ENCODE measurements around the gene GHDC. TPM values are rescaled to one million over a fixed set of nuclear protein-coding genes. Genes with fewer than 3 reads are reported as not detected.
A peak's percentile ranks its signal among the peaks of the same experiment; 100 is the strongest.

GHDC gene
- total RNA-seq, 1 experiment from 2014 or later, result 8.9 TPM

GRCh38 chr17:42159796-42160530 is 34.3 kb downstream of the GHDC start:
- H3K27me3 Mint-ChIP-seq (ENCODE audit: insufficient read depth, unreplicated experiment), result no peaks in the 10 kb centered on the region
- ChIA-PET CTCF (interaction anchor here (1.0 kb wide), 1 partner anchor 119 kb away, joined by 6 read pairs; no protein-coding TSS in a partner anchor), POLR2A (no interaction called here)
- H3K27ac Mint-ChIP-seq (ENCODE audit: low read depth, unreplicated experiment), result no peak overlapping the region
- H3K36me3 Mint-ChIP-seq (ENCODE audit: insufficient read depth, unreplicated experiment), result no peaks in the 10 kb centered on the region
- H3K4me3 Mint-ChIP-seq (ENCODE audit: unreplicated experiment), result no peak overlapping the region
- BruUV-seq (replicated peaks), result no TSS peak
- DNase-seq (ENCODE audit: unreplicated experiment), result no peak
- no peak for TF ChIP-seq CTCF (IDR thresholded peaks at IDR 0.05; ENCODE audit: unreplicated experiment)
- intact Hi-C loops (cut with micrococcal nuclease), result no loop called here
- no peaks in the 10 kb centered on the region for H3K9me3 Mint-ChIP-seq (ENCODE audit: unreplicated experiment)
- peaks cover 6% of the 10 kb centered on the region for H3K4me1 Mint-ChIP-seq (ENCODE audit: insufficient read depth, unreplicated experiment)

GRCh38 chr17:42155614-42156045 is 38.7 kb downstream of the GHDC start:
- intact Hi-C loops (cut with micrococcal nuclease), result no loop called here
- H3K36me3 Mint-ChIP-seq (ENCODE audit: insufficient read depth, unreplicated experiment), result peaks cover 7% of the 10 kb centered on the region
- ChIA-PET CTCF (interaction anchor here (0.7 to 0.8 kb wide), 2 partner anchors 44 to 354 kb away, joined by 3 to 4 read pairs; no protein-coding TSS in a partner anchor), POLR2A (interaction anchor here (0.7 to 1.1 kb wide), 4 partner anchors 40 to 189 kb away, joined by 3 to 4 read pairs (median 4); partner anchors contain the start of gene CNP)
- no peaks in the 10 kb centered on the region for H3K9me3 Mint-ChIP-seq (ENCODE audit: unreplicated experiment)
- TF ChIP-seq CTCF (IDR thresholded peaks at IDR 0.05; ENCODE audit: unreplicated experiment), result no peak
- H3K4me1 Mint-ChIP-seq (ENCODE audit: insufficient read depth, unreplicated experiment), result peaks cover 16% of the 10 kb centered on the region
- H3K4me3 Mint-ChIP-seq (ENCODE audit: unreplicated experiment), result peak overlapping the region; percentile 84
- DNase-seq (ENCODE audit: unreplicated experiment), result no peak
- no TSS peak for BruUV-seq (replicated peaks)
- no peaks in the 10 kb centered on the region for H3K27me3 Mint-ChIP-seq (ENCODE audit: insufficient read depth, unreplicated experiment)
- H3K27ac Mint-ChIP-seq (ENCODE audit: low read depth, unreplicated experiment), result peak overlapping the region; percentile 67

- H3K27me3 Mint-ChIP-seq (ENCODE audit: insufficient read depth, unreplicated experiment), result no peaks in the 10 kb centered on the region
- H3K4me1 Mint-ChIP-seq (ENCODE audit: insufficient read depth, unreplicated experiment), result peaks cover 16% of the 10 kb centered on the region
- TF ChIP-seq CTCF (IDR thresholded peaks at IDR 0.05; ENCODE audit: unreplicated experiment), result no peak
- ChIA-PET CTCF (interaction anchor here (0.7 to 1.4 kb wide), 3 partner anchors 128 to 417 kb away, joined by 3 read pairs; no protein-coding TSS in a partner anchor), POLR2A (interaction anchor here (0.6 to 2.2 kb wide), 17 partner anchors 16 to 1234 kb away, joined by 3 to 13 read pairs (median 4); partner anchors contain the start of genes ACLY, CNP, DNAJC7 and GHDC)
- TSS peak; percentile 38 for BruUV-seq (replicated peaks)
- peak overlapping the region; percentile 90 for H3K27ac Mint-ChIP-seq (ENCODE audit: low read depth, unreplicated experiment)
- intact Hi-C loops (cut with micrococcal nuclease), result no loop called here
- peaks cover 7% of the 10 kb centered on the region for H3K36me3 Mint-ChIP-seq (ENCODE audit: insufficient read depth, unreplicated experiment)
- no peak for DNase-seq (ENCODE audit: unreplicated experiment)
- no peaks in the 10 kb centered on the region for H3K9me3 Mint-ChIP-seq (ENCODE audit: unreplicated experiment)
- peak overlapping the region; percentile 84 for H3K4me3 Mint-ChIP-seq (ENCODE audit: unreplicated experiment)
Measured at GRCh38 chr17:42153919-42154742, 40.2 kb downstream of the GHDC start.

All from MCF 10A (cell line).